Vagina (tissue), 2 donors: ENCODE measurements around the gene LALBA.

Source experiments
- POLR2A ChIP-seq, 2 donors: fragments of 450-650 bp; IDR thresholded peaks; one replicate each; pipeline ENCODE4 v1.6.1; 2017; ENCODE audit warnings: antibody characterized with exemption in 2 of 2, mild to moderate bottlenecking in 2 of 2, moderate library complexity in 2 of 2
- POLR2AphosphoS5 ChIP-seq, 2 donors: sonication (generic); formaldehyde crosslinking; IDR thresholded peaks; one replicate each; pipeline ENCODE4 v1.9.0; 2017; ENCODE audit warnings: antibody characterized with exemption in 2 of 2, mild to moderate bottlenecking in 2 of 2, low read depth in 1 of 2; ENCODE audit not compliant: insufficient read depth in 1 of 2
- TF ChIP-seq, protein P1 (sequence below), 3 experiments: fragments of 450-650 bp in 2 of 3; fragments of 200-600 bp in 1 of 3; sonication (generic) in 1 of 3; IDR thresholded peaks; one replicate each; pipeline ENCODE4 v1.5.1; 2017 to 2019; ENCODE audit warnings: antibody characterized with exemption in 3 of 3, mild to moderate bottlenecking in 2 of 3, moderate library complexity in 2 of 3

DNA sequence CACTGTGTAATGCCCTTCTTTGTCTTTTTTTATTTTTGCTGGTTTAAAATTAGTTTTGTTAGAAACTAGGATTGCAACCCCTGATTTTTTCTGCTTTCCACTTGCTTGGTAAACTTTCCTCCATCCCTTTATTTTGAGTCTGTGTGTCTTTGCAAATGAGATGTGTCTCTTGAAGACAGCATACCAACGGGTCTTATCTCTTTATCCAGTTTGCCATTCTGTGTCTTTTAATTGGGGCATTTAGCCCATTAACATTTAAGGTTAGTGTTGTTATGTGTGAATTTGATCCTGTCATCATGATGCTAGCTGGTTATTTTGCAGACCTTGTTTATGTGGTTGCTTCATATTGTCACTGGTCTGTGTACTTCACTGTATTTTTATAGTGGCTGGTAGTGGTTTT is 43.5 kb upstream of the LALBA start:
- TF ChIP-seq, protein P1, sequence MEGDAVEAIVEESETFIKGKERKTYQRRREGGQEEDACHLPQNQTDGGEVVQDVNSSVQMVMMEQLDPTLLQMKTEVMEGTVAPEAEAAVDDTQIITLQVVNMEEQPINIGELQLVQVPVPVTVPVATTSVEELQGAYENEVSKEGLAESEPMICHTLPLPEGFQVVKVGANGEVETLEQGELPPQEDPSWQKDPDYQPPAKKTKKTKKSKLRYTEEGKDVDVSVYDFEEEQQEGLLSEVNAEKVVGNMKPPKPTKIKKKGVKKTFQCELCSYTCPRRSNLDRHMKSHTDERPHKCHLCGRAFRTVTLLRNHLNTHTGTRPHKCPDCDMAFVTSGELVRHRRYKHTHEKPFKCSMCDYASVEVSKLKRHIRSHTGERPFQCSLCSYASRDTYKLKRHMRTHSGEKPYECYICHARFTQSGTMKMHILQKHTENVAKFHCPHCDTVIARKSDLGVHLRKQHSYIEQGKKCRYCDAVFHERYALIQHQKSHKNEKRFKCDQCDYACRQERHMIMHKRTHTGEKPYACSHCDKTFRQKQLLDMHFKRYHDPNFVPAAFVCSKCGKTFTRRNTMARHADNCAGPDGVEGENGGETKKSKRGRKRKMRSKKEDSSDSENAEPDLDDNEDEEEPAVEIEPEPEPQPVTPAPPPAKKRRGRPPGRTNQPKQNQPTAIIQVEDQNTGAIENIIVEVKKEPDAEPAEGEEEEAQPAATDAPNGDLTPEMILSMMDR (IDR thresholded peaks at IDR 0.05) = no peak
- TF ChIP-seq POLR2A (IDR thresholded peaks at IDR 0.05) = no peak
- no peak for TF ChIP-seq POLR2AphosphoS5 (IDR thresholded peaks at IDR 0.05; ENCODE audit: insufficient read depth in 1 of 2, low read depth in 1 of 2)
